ENCODE data around the gene ZNHIT2. TPM values are rescaled to one million over a fixed set of nuclear protein-coding genes. Genes with fewer than 3 reads are reported as not detected.

Gene ZNHIT2
- total RNA-seq, 1 donor from 2014 or later = 20.8 TPM

DNA sequence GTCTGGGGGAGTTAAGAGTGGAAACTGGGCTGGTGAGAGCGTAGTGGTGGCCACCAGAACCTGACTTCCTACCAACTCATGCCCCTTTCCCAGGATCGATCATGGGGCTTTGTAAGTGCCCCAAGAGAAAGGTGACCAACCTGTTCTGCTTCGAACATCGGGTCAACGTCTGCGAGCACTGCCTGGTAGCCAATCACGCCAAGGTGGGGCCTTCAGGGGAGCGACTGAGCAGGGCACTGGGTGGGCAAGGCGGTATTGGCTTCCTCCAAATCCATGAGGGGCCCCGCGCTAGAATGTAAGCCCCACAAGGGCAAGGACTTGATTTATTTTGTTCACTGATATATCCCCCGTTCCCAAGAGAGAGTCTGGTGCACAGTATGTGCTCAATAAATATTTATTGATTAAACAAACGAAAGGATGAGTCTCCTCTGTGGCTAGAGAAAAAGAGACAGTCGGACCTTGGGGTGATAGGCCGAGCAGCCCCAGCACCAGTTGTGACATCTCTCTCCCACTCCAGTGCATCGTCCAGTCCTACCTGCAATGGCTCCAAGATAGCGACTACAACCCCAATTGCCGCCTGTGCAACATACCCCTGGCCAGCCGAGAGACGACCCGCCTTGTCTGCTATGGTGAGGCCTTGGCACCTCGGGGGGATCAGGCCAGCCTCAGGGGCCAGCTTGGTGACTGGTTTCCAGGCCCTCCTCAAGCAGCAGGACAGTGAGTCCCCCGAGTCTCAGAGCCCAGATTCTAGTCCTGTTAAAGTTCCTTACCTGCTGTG is 32.7 kb downstream of the ZNHIT2 start:
- intact Hi-C loops (cut with micrococcal nuclease) = loop anchor here (1.0 kb wide), 12 partner anchors 12 to 274 kb away; partner anchors contain the start of genes ATG2A, EHD1, FAU and MEN1

DNA sequence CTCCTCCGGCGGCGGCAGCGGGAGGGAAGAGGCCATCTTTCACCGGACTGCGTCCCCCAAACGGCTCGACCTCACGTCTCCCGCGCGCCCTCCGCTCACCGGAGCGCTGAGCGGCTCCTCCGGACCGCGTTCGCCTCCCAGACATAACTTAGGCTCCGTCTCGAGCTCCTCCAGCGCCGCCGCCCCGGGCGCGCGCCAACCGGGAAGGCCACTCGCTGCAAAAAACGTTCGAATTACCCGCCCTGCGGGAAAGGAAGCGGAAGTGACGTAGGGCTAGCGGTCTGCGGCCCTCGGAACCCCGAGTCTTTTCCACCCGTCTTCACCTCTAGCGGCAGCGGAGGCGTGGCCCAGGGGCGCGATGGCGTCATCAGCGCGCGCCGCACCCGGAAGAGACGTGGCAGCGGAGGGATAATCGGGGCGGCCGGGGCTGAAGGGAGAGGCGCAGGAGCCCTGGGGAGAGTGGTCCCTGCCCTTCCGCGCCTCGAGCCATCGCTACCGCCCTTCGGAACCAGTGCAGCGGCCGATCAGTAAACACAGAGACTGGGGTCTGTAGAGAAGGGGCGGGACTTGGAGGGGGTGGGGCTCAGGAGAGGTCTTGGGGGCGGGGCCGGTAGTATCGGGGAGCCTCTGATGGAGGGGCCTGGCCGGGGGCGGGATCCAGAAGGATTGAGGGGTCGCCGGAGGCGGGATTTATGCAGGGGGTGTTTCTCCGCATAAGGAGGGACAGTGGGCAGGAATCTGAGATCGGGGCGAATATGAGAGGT is 33.5 kb downstream of the ZNHIT2 start, which contains the start of the genes CDCA5 and ZFPL1:
Gene CDCA5 (minus strand): TSS at position 207 of the 764 bp plus-strand sequence. CDS start 62 bp downstream, at position 145.
Gene ZFPL1 (plus strand): TSS at position 389 of the 764 bp plus-strand sequence. CDS start 477 bp downstream, outside the sequence.
- peak; percentile 96 for DNase-seq (ENCODE audit: low spot score)
- H3K36me3 Mint-ChIP-seq (ENCODE audit: low read depth) = peaks cover 34% of the 10 kb centered on the region
- no peaks in the 10 kb centered on the region for H3K27me3 Mint-ChIP-seq (ENCODE audit: insufficient read depth)
- peaks cover 59% of the 10 kb centered on the region for H3K4me1 Mint-ChIP-seq (ENCODE audit: low read depth)
- H3K4me3 Mint-ChIP-seq = peak within 1 kb of the TSS; percentile 98
- H3K27ac Mint-ChIP-seq = peak within 1 kb of the TSS; percentile 97
- no peaks in the 10 kb centered on the region for H3K9me3 Mint-ChIP-seq
- intact Hi-C loops (cut with micrococcal nuclease) = loop anchor here (1.0 kb wide), 12 partner anchors 12 to 274 kb away; partner anchors contain the start of genes ATG2A, EHD1, FAU and MEN1

More for the DNA sequence above, 32.7 kb downstream of the ZNHIT2 start:
- no peak for DNase-seq (ENCODE audit: low spot score)
- no peaks in the 10 kb centered on the region for H3K9me3 Mint-ChIP-seq
- H3K4me1 Mint-ChIP-seq (ENCODE audit: low read depth) = peaks cover 56% of the 10 kb centered on the region
- peak overlapping the region; percentile 98 for H3K4me3 Mint-ChIP-seq
- peak overlapping the region; percentile 97 for H3K27ac Mint-ChIP-seq
- H3K27me3 Mint-ChIP-seq (ENCODE audit: insufficient read depth) = no peaks in the 10 kb centered on the region
- H3K36me3 Mint-ChIP-seq (ENCODE audit: low read depth) = peaks cover 40% of the 10 kb centered on the region

DNA sequence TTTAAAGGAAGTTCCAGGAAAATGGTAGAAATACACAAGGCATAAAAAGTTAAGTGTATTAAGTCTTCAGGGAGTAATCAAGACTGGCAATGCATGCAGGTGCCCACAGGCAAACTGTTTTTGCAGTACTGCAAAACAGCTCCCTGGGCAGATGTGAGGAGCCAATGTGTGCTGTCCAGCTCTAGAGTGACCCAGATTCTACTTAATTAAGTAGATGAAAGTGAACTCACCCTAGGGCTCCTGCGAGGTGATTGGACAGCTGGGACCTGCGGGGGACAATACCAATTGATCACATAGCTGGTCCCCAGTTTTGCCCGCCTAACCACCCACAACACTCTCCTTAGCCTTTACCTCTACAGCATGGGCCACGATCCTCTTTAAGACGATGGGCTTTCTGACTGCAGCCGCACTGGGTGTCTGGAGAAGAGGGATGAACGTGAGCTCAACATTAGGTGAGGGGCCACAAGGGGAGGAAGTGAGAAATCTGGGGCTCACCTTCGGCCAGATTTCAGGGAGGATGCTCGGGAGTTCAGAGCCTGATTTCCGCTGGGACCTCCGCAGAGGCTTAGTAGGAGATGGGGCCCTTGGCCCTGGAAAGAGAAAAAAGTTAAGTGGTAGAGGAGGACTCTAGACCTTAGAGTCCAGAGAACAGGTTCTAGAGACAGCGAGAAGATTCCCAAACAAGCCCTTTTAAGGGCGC is 34.2 kb downstream of the ZNHIT2 start:
- H3K36me3 Mint-ChIP-seq (ENCODE audit: low read depth) = peaks cover 34% of the 10 kb centered on the region
- H3K4me3 Mint-ChIP-seq = peak overlapping the region; percentile 98
- intact Hi-C loops (cut with micrococcal nuclease) = no loop called here
- DNase-seq (ENCODE audit: low spot score) = no peak
- peak overlapping the region; percentile 97 for H3K27ac Mint-ChIP-seq
- no peaks in the 10 kb centered on the region for H3K9me3 Mint-ChIP-seq
- peaks cover 66% of the 10 kb centered on the region for H3K4me1 Mint-ChIP-seq (ENCODE audit: low read depth)
- H3K27me3 Mint-ChIP-seq (ENCODE audit: insufficient read depth) = no peaks in the 10 kb centered on the region

DNA sequence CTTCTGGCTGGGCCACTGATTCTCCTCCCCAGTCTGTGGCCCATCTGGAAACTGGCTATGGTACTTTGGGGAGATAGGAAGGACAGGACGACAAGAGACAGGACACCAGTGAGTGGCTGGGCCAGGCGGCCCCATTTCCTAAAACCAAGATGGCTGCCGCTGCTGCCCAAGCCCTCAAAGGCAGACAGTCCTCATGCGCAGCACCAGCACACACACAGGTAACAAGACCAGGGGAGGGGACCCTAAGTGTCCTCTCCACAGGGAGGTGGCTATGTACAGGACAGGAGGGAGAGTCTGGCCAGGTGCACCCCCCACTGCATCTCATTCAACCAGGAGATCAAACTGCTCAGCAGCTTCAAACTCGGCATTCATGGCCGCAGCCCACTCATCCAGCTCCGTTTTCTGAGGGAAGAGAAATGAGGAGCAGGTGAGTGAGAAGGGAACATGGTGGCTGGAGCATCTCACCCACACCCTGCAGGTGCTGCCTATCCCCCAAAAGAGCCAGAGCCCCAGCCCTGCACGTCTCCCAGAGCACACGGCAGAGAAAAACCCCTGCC is 38.6 kb downstream of the ZNHIT2 start:
- H3K9me3 Mint-ChIP-seq = no peaks in the 10 kb centered on the region
- peak overlapping the region; percentile 71 for H3K27ac Mint-ChIP-seq
- H3K36me3 Mint-ChIP-seq (ENCODE audit: low read depth) = peaks cover 43% of the 10 kb centered on the region
- H3K4me1 Mint-ChIP-seq (ENCODE audit: low read depth) = peaks cover 60% of the 10 kb centered on the region
- peak overlapping the region; percentile 17 for H3K4me3 Mint-ChIP-seq
- H3K27me3 Mint-ChIP-seq (ENCODE audit: insufficient read depth) = no peaks in the 10 kb centered on the region
- DNase-seq (ENCODE audit: low spot score) = no peak
- intact Hi-C loops (cut with micrococcal nuclease) = loop anchor here (1.0 kb wide), 4 partner anchors 10 to 66 kb away; partner anchors contain the start of genes SAC3D1 and SNX15

- Mint-ChIP-seq H3K4me1 (ENCODE audit: low read depth) (peaks cover 53% of the 10 kb centered on the region), H3K27ac (peak overlapping the region; percentile 71), H3K9me3 (no peaks in the 10 kb centered on the region), H3K4me3 (peak overlapping the region; percentile 37), H3K36me3 (ENCODE audit: low read depth) (peaks cover 41% of the 10 kb centered on the region), H3K27me3 (ENCODE audit: insufficient read depth) (no peaks in the 10 kb centered on the region)
- intact Hi-C loops (cut with micrococcal nuclease) = loop anchor here (1.0 kb wide), 4 partner anchors 9 to 65 kb away; partner anchors contain the start of genes SAC3D1 and SNX15
- DNase-seq (ENCODE audit: low spot score) = peak; percentile 61
Observed at GRCh38 chr11:65078151-65078550, 39.4 kb downstream of the ZNHIT2 start.

DNA sequence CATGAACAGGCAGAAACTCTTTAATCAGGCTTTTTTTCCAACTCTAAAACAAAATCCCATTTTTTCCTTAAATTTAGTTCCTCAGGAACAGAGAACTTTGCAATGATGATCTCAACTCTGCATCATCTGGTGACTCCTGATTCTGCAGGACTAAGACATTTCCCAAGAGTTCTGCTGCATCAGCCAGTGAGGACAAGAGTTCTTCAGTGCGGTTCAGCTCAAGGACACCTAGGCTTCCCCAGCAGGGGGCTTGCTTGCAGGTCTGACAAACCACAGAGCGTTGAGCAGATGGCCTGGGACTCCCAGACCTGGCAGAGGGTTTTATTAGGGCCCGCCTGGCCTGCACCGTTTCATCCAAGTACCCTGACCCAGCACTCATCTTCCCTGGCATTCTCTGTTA is 40.0 kb downstream of the ZNHIT2 start:
- H3K27me3 Mint-ChIP-seq (ENCODE audit: insufficient read depth) = no peaks in the 10 kb centered on the region
- no peak for DNase-seq (ENCODE audit: low spot score)
- H3K9me3 Mint-ChIP-seq = no peaks in the 10 kb centered on the region
- peaks cover 37% of the 10 kb centered on the region for H3K36me3 Mint-ChIP-seq (ENCODE audit: low read depth)
- no peak overlapping the region for H3K4me3 Mint-ChIP-seq
- peaks cover 46% of the 10 kb centered on the region for H3K4me1 Mint-ChIP-seq (ENCODE audit: low read depth)
- H3K27ac Mint-ChIP-seq = peak overlapping the region; percentile 23
- intact Hi-C loops (cut with micrococcal nuclease) = no loop called here

GRCh38 chr11:65072631-65072966 is 44.9 kb downstream of the ZNHIT2 start:
- peak overlapping the region; percentile 23 for H3K27ac Mint-ChIP-seq
- peaks cover 13% of the 10 kb centered on the region for H3K36me3 Mint-ChIP-seq (ENCODE audit: low read depth)
- no peak overlapping the region for H3K4me3 Mint-ChIP-seq
- H3K9me3 Mint-ChIP-seq = no peaks in the 10 kb centered on the region
- H3K4me1 Mint-ChIP-seq (ENCODE audit: low read depth) = peaks cover 8% of the 10 kb centered on the region
- no peaks in the 10 kb centered on the region for H3K27me3 Mint-ChIP-seq (ENCODE audit: insufficient read depth)
- DNase-seq (ENCODE audit: low spot score) = no peak
- intact Hi-C loops (cut with micrococcal nuclease) = no loop called here

DNA sequence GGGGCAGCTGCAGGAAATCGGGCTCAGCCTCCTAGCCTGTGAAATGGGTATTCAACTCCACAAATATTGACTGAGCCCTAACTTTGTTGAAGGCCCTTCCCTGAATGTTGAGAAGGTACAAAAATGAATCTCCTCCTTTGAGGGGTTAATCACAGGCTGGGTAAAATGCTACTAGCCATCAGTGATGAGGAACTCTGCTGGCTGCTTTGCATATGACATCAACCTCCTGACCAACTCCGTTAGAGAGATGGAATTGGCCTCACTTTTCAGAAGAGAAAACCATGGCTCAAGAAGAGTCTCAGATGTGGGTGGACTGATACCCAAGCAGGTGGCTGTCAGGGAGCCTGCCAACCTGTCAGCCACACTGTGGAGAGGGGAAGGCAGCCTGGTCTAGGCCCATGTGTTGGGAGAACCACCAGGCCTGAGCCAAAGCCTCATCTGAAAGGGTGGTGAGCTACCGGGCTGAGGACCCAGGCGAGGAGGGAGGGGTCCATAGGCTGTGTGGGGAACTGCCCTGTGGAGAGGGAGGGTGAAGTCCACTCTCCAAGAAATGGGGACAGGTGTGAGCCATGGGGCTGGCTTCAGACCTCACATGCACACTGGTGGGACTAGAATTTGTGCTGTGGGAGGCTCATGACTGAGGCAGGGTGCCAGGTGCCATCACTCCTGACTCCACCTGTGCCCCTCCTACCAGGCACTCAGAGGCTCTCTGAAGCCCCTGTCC is 45.4 kb downstream of the ZNHIT2 start:
- Mint-ChIP-seq H3K9me3 (no peaks in the 10 kb centered on the region), H3K27ac (peak overlapping the region; percentile 29), H3K4me3 (no peak overlapping the region), H3K4me1 (ENCODE audit: low read depth) (peaks cover 4% of the 10 kb centered on the region), H3K27me3 (ENCODE audit: insufficient read depth) (no peaks in the 10 kb centered on the region), H3K36me3 (ENCODE audit: low read depth) (peaks cover 11% of the 10 kb centered on the region)
- intact Hi-C loops (cut with micrococcal nuclease) = no loop called here
- DNase-seq (ENCODE audit: low spot score) = no peak

- no peaks in the 10 kb centered on the region for H3K9me3 Mint-ChIP-seq
- no peak for DNase-seq (ENCODE audit: low spot score)
- H3K4me1 Mint-ChIP-seq (ENCODE audit: low read depth) = no peaks in the 10 kb centered on the region
- H3K27ac Mint-ChIP-seq = no peak overlapping the region
- H3K27me3 Mint-ChIP-seq (ENCODE audit: insufficient read depth) = no peaks in the 10 kb centered on the region
- intact Hi-C loops (cut with micrococcal nuclease) = loop anchor here (1.0 kb wide), 1 partner anchor 9 kb away; no protein-coding TSS in a partner anchor
- H3K4me3 Mint-ChIP-seq = no peak overlapping the region
- no peaks in the 10 kb centered on the region for H3K36me3 Mint-ChIP-seq (ENCODE audit: low read depth)
Observed at GRCh38 chr11:65069217-65069616, 48.3 kb downstream of the ZNHIT2 start.

DNA sequence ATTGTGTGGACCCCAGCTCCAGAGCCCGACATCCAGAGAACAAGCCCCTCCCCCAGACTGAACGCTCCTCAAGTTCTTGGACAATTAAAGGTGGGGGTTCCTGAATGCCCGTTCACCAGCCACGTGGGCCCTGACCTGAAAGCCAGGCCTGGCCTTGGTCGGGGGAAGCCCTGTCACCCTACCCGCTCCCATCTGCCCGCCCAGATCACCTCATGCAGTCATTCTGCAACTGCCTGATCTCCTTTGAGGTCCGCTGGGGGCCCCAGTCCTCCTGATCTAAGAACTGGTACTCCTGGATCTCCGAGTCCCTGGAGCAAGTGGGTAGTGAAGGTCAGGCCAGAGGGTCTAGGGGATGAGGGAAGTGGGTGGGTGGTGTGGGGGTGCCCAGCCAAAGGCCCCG is 50.1 kb downstream of the ZNHIT2 start:
- H3K4me1 Mint-ChIP-seq (ENCODE audit: low read depth) = no peaks in the 10 kb centered on the region
- no peaks in the 10 kb centered on the region for H3K36me3 Mint-ChIP-seq (ENCODE audit: low read depth)
- no peaks in the 10 kb centered on the region for H3K9me3 Mint-ChIP-seq
- no peak overlapping the region for H3K27ac Mint-ChIP-seq
- DNase-seq (ENCODE audit: low spot score) = no peak
- H3K27me3 Mint-ChIP-seq (ENCODE audit: insufficient read depth) = no peaks in the 10 kb centered on the region
- no peak overlapping the region for H3K4me3 Mint-ChIP-seq
- intact Hi-C loops (cut with micrococcal nuclease) = no loop called here

DNA sequence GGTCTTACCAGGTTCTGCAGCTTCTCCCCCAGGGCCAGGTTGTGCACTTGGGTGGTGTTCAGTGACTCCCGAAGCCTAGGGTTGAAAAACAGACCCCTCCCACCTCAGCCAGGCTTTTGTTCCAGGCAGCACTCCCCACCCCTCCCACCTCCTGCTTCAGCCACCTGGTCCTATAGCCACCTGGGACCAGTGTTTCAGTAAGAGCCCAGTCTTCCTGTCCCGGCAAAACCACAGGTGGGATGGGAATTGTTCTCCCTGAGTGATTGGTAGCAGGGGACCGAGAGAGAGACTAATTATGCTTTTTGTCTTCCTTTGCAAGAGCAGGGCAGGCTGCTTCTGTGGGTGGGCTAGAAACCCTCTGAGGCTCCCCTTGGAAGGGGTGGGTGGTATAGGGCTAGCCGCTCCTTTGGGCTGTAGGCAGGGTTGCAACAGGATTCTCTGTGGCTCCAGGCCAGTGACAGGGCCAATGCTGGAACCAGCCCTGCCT is 50.7 kb downstream of the ZNHIT2 start:
- intact Hi-C loops (cut with micrococcal nuclease) = no loop called here
- Mint-ChIP-seq H3K36me3 (ENCODE audit: low read depth) (no peaks in the 10 kb centered on the region), H3K4me1 (ENCODE audit: low read depth) (no peaks in the 10 kb centered on the region), H3K27ac (no peak overlapping the region), H3K4me3 (no peak overlapping the region), H3K27me3 (ENCODE audit: insufficient read depth) (no peaks in the 10 kb centered on the region), H3K9me3 (no peaks in the 10 kb centered on the region)
- no peak for DNase-seq (ENCODE audit: low spot score)
